Hippocampal formation (tissue), 2 donors: Measurements from ENCODE around the gene ABCB8.
"Not testable (repeated sequence)": the region's sequence is repeated elsewhere in the genome, so short reads cannot be mapped to it uniquely, and the experiment has no call there.

ENCODE experiments used
- DNase-seq, 2 donors: peaks; one replicate each; lab custom pipeline; 2025; lab: John Stamatoyannopoulos, UW

ABCB8 gene

GRCh38 chr7:151035026-151035717 is 6.9 kb downstream of the ABCB8 start:
- DNase-seq: no peak

- DNase-seq: no peak
Observed at GRCh38 chr7:151035902-151036301, 7.7 kb downstream of the ABCB8 start.

- DNase-seq: no peak
Observed at GRCh38 chr7:151038951-151039849, 10.9 kb downstream of the ABCB8 start.

- no peak for DNase-seq
Observed at GRCh38 chr7:151039850-151040548, 11.7 kb downstream of the ABCB8 start.

GRCh38 chr7:151040616-151041375 is 12.5 kb downstream of the ABCB8 start:
- DNase-seq: no peak

- DNase-seq: not testable (repeated sequence)
Observed at GRCh38 chr7:151043449-151043848, 15.2 kb downstream of the ABCB8 start.

GRCh38 chr7:151043959-151044358 is 15.7 kb downstream of the ABCB8 start:
- no peak for DNase-seq

GRCh38 chr7:151045262-151045661 is 17.0 kb downstream of the ABCB8 start:
- DNase-seq: no peak

- no peak for DNase-seq
Observed at GRCh38 chr7:151045967-151046366, 17.7 kb downstream of the ABCB8 start.

GRCh38 chr7:151046603-151047573 is 18.6 kb downstream of the ABCB8 start:
- DNase-seq: no peak

GRCh38 chr7:151047976-151048815 is 19.9 kb downstream of the ABCB8 start, which contains the start of gene ASIC3:
ASIC3 (plus strand) TSS chr7:151048531; CDS start chr7:151048886, 355 bp downstream.
- DNase-seq: no peak

GRCh38 chr7:151048911-151049463 is 20.7 kb downstream of the ABCB8 start:
- DNase-seq: no peak

- DNase-seq: no peak
Observed at GRCh38 chr7:151051108-151051507, 22.9 kb downstream of the ABCB8 start.

- no peak for DNase-seq
Observed at GRCh38 chr7:151053096-151053495, 24.8 kb downstream of the ABCB8 start.

GRCh38 chr7:151053751-151054150 is 25.5 kb downstream of the ABCB8 start:
- no peak for DNase-seq

- no peak for DNase-seq
Observed at GRCh38 chr7:151056283-151056665, 28.0 kb downstream of the ABCB8 start.

GRCh38 chr7:151056666-151057505 is 28.6 kb downstream of the ABCB8 start:
- DNase-seq: no peak

- no peak for DNase-seq
Observed at GRCh38 chr7:151057506-151057988, 29.3 kb downstream of the ABCB8 start, which contains the start of gene CDK5. CDK5 (minus strand) TSS chr7:151057897; CDS start chr7:151057848, 49 bp downstream.
